HS-27A (cell line): ENCODE measurements around the gene CPED1.
"Not testable (repeated sequence)": the region's sequence is repeated elsewhere in the genome, so short reads cannot be mapped to it uniquely, and the experiment has no call there.

Source experiments
- DNase-seq: peaks from one replicate; pipeline ENCODE4 v3.0.0-alpha.2; 2012; ENCODE audit warnings: low read depth, missing footprints

The CPED1 gene

GRCh38 chr7:121020249-121020988 is 31.9 kb downstream of the CPED1 start:
- no peak for DNase-seq

- DNase-seq = no peak
Observed at GRCh38 chr7:121020989-121021969, 32.8 kb downstream of the CPED1 start.

GRCh38 chr7:121023194-121023593 is 34.7 kb downstream of the CPED1 start:
- no peak for DNase-seq

GRCh38 chr7:121023683-121024511 is 35.4 kb downstream of the CPED1 start:
- DNase-seq = no peak

- DNase-seq = no peak
Observed at GRCh38 chr7:121024611-121025010, 36.1 kb downstream of the CPED1 start.

- no peak for DNase-seq
Observed at GRCh38 chr7:121026159-121026558, 37.6 kb downstream of the CPED1 start.

GRCh38 chr7:121026577-121027111 is 38.1 kb downstream of the CPED1 start:
- no peak for DNase-seq

- no peak for DNase-seq
Observed at GRCh38 chr7:121027761-121028669, 39.5 kb downstream of the CPED1 start.

GRCh38 chr7:121029302-121029701 is 40.8 kb downstream of the CPED1 start:
- no peak for DNase-seq

GRCh38 chr7:121030308-121030707 is 41.8 kb downstream of the CPED1 start:
- DNase-seq = no peak

- no peak for DNase-seq
Observed at GRCh38 chr7:121032645-121033460, 44.3 kb downstream of the CPED1 start.

- DNase-seq = no peak
Observed at GRCh38 chr7:121034929-121035328, 46.4 kb downstream of the CPED1 start.

GRCh38 chr7:121036776-121037175 is 48.3 kb downstream of the CPED1 start:
- not testable (repeated sequence) for DNase-seq

GRCh38 chr7:121037329-121037728 is 48.8 kb downstream of the CPED1 start:
- DNase-seq = not testable (repeated sequence)

- no peak for DNase-seq
Observed at GRCh38 chr7:121037957-121038716, 49.6 kb downstream of the CPED1 start.

- no peak for DNase-seq
Observed at GRCh38 chr7:121038717-121039509, 50.4 kb downstream of the CPED1 start.

GRCh38 chr7:121039510-121039822 is 51.0 kb downstream of the CPED1 start:
- DNase-seq = no peak

GRCh38 chr7:121039994-121040393 is 51.5 kb downstream of the CPED1 start:
- DNase-seq = no peak
